ENCODE data around the gene C10orf53.

C10orf53 gene, protein sequence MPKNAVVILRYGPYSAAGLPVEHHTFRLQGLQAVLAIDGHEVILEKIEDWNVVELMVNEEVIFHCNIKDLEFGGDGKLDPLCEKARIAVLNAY
- total RNA-seq, result 0 reads per million in 3 donors

DNA sequence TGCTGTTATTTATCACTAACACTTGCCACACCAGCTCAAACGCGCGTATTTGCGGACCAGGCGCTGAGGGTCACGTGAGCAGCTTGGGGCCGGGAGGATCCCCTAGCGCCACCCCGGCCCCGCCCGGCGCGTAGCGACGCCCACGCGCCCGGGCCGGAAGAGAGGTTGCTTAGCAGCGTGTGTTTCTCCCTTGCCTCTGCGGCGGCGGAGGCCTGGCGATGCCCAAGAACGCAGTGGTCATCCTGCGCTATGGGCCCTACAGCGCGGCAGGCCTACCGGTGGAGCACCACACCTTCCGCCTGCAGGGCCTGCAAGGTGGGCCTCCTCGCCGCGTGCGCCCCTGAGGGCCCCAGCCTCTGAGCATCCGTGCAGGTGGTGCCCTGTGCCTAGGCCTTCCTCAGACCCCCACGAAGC, at the start of gene C10orf53:
Gene C10orf53, plus strand, starts transcription at position 172 of the 414 bp plus-strand sequence. Its CDS starts 47 bp downstream, at position 219.
- no peak within 1 kb of the TSS for H3K4me3 ChIP-seq (ENCODE audit: insufficient read depth, low read depth, low read length, poor library complexity, severe bottlenecking)
- peaks cover 3% of the 10 kb centered on the region for H3K9me3 ChIP-seq (ENCODE audit: control insufficient read depth, low read length)
- H3K27me3 ChIP-seq (replicated peaks; ENCODE audit: control insufficient read depth, insufficient read depth, low read length, poor library complexity, severe bottlenecking), result peaks cover 2% of the 10 kb centered on the region
- no peaks in the 10 kb centered on the region for H3K36me3 ChIP-seq (ENCODE audit: control insufficient read depth, insufficient read depth, low read length)
- no peaks in the 10 kb centered on the region for H3K4me1 ChIP-seq (ENCODE audit: control insufficient read depth, insufficient read depth, low read length, poor library complexity, severe bottlenecking)
- no peak for DNase-seq
- no peak within 1 kb of the TSS for H3K27ac ChIP-seq (ENCODE audit: insufficient read depth, low read length, poor library complexity, severe bottlenecking)

DNA sequence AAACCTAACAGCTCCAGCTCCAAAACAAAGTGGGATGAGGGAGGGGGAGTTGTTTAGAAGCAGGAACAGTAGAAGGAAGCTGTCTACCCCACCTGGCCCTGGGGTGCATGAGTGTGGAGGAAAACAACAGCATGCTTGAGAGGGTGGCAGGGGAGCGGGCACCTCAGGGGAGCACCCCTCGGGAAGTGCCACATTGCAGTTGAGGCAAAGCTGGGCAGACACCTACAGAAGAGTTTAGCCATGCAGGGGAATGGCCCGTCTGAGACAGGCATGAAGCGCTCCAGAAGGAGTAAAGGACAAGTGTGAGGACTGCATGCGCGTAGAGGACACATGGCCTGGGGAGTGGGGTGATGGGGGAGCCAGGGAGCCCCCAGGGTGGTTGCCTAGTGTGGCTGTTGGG, 47.5 kb upstream of the C10orf53 start:
- Histone ChIP-seq H3K27me3 (replicated peaks; ENCODE audit: control insufficient read depth, insufficient read depth, low read length, poor library complexity, severe bottlenecking) (no peaks in the 10 kb centered on the region), H3K27ac (ENCODE audit: insufficient read depth, low read length, poor library complexity, severe bottlenecking) (no peak overlapping the region), H3K4me3 (ENCODE audit: insufficient read depth, low read depth, low read length, poor library complexity, severe bottlenecking) (no peak overlapping the region), H3K36me3 (ENCODE audit: control insufficient read depth, insufficient read depth, low read length) (no peaks in the 10 kb centered on the region), H3K9me3 (ENCODE audit: control insufficient read depth, low read length) (no peaks in the 10 kb centered on the region), H3K4me1 (ENCODE audit: control insufficient read depth, insufficient read depth, low read length, poor library complexity, severe bottlenecking) (no peaks in the 10 kb centered on the region)
- DNase-seq, result no peak

DNA sequence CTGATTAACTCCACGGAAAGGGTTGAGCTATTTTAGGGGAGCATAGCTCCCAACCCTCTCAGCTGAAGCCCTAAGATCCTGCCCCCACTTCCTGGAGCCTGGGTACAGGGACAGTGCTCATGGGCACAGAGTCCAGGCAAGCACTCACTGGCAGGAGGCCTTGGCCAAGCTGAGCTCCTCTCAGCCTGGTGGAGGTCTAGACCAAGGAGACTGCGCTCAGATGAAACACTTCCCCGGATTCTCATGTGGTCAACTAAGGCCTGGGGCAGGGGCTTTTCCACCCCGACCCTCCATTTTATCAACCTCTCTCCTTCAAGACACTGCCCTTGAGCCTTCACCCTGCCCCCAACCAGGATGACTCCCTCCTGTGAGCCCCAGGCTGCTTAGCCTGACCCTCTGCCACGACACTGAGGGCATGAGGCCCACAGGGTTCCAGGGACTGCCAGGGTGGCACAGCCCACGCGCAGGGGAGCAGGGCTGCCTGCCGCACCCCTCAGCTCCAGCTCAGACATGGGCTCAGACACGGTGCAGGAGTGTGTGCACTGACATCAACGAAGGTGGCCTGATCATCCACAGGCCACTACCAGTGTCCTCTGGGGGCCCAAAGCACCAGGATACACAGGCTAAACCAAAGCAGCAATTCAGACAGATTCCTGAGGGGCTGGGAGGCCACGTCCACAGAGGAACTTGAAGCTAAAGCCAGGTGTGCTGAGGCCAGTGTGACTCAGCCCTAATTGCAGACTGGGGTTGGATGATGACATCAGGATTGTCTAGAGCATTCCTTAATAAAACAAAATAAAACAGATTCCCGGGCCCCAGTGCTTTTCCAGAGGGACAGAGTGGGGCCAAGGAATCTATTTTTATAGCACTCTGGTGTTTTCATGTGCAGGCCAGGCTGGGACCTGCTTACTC, 46.8 kb upstream of the C10orf53 start:
- DNase-seq, result no peak
- H3K27ac ChIP-seq (ENCODE audit: insufficient read depth, low read length, poor library complexity, severe bottlenecking), result no peak overlapping the region
- H3K4me3 ChIP-seq (ENCODE audit: insufficient read depth, low read depth, low read length, poor library complexity, severe bottlenecking), result no peak overlapping the region
- no peaks in the 10 kb centered on the region for H3K9me3 ChIP-seq (ENCODE audit: control insufficient read depth, low read length)
- H3K4me1 ChIP-seq (ENCODE audit: control insufficient read depth, insufficient read depth, low read length, poor library complexity, severe bottlenecking), result no peaks in the 10 kb centered on the region
- no peaks in the 10 kb centered on the region for H3K36me3 ChIP-seq (ENCODE audit: control insufficient read depth, insufficient read depth, low read length)
- no peaks in the 10 kb centered on the region for H3K27me3 ChIP-seq (replicated peaks; ENCODE audit: control insufficient read depth, insufficient read depth, low read length, poor library complexity, severe bottlenecking)

DNA sequence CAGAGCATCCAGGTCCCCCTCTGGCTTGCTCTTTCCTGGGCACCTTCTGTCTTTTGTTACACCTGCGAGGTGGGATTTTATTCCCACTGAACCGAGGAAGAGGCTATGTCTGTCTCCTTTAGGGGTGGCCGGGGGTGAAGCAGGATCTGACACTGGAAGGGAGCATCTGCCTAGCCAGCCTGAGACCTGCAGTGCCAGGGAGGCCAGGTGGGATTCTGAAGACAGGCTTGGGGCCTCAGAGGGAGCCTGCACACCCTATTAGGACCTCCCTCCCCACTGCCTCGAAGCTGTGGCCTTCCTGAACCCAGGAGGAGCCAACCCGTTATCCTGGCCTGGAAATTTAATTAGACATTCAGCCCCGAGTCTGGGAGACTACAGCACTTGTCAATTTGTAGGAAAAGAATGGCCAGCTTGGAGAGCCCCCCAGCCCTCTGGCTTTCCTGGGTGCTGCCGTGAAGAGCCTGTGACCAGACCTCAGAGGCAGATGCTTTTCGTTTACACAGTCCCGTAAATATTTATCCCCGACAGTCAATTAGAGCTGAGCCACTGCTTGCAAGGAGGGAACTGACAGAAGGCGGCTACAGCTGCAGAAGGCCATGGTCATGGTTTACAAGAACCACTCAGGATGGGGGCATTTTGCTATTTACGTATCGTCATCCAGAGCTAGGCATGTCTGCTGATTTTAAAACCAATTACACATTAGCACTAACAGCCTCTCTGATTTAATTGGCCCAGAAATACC, 46.0 kb upstream of the C10orf53 start:
- Histone ChIP-seq H3K4me1 (ENCODE audit: control insufficient read depth, insufficient read depth, low read length, poor library complexity, severe bottlenecking) (no peaks in the 10 kb centered on the region), H3K27me3 (replicated peaks; ENCODE audit: control insufficient read depth, insufficient read depth, low read length, poor library complexity, severe bottlenecking) (no peaks in the 10 kb centered on the region), H3K27ac (ENCODE audit: insufficient read depth, low read length, poor library complexity, severe bottlenecking) (no peak overlapping the region), H3K9me3 (ENCODE audit: control insufficient read depth, low read length) (no peaks in the 10 kb centered on the region), H3K36me3 (ENCODE audit: control insufficient read depth, insufficient read depth, low read length) (no peaks in the 10 kb centered on the region), H3K4me3 (ENCODE audit: insufficient read depth, low read depth, low read length, poor library complexity, severe bottlenecking) (no peak overlapping the region)
- no peak for DNase-seq

DNA sequence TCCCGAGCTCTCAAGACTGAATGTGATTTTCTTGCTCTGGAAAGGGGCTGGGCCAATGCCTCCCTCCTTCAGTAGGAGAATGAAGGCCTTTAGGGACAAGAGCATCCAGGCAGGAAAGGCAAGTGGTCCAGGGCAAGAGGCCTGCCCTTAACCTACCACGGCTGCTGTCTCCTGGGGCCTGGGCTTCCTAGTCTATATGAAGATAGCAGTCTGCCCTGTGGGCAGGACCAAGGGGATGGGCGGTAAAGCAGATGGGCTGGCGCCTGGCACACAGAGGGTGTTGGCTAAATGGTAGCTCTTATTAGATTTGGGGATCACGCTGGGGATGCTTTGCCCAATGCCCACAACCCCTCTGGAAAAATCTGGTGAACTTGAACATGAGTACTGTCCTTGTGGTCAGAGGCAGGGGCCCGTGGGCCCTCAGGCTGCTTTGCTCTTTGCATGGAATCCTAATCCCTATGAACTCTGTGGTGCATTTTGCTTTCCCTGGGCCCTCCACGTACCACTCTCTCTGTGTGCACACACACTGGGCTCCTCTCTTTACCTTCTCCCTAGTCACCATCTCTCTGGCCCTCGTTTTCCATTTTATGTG, 45.3 kb upstream of the C10orf53 start:
- no peak for DNase-seq
- no peaks in the 10 kb centered on the region for H3K27me3 ChIP-seq (replicated peaks; ENCODE audit: control insufficient read depth, insufficient read depth, low read length, poor library complexity, severe bottlenecking)
- no peaks in the 10 kb centered on the region for H3K4me1 ChIP-seq (ENCODE audit: control insufficient read depth, insufficient read depth, low read length, poor library complexity, severe bottlenecking)
- no peaks in the 10 kb centered on the region for H3K9me3 ChIP-seq (ENCODE audit: control insufficient read depth, low read length)
- no peaks in the 10 kb centered on the region for H3K36me3 ChIP-seq (ENCODE audit: control insufficient read depth, insufficient read depth, low read length)
- no peak overlapping the region for H3K4me3 ChIP-seq (ENCODE audit: insufficient read depth, low read depth, low read length, poor library complexity, severe bottlenecking)
- no peak overlapping the region for H3K27ac ChIP-seq (ENCODE audit: insufficient read depth, low read length, poor library complexity, severe bottlenecking)

DNA sequence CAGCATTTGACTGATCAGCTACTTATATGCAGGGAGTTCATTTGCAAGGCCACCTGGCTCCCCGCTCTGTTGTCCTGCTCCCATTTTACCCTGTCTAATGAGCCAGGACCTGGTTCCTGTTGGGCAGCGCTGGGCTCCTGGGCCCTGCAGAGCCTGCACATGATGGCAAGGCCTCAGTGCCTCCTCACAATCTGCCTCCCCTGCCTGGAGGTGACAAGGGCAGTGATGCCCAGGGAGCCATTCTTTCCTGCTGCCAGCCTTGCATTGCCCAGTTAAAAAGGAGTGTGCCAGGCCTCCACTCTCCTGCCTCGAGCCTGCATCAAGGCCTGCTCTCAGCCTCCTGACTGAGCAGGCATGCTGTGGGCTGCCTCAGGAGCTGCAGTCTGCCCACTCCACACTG, 37.1 kb upstream of the C10orf53 start:
- Histone ChIP-seq H3K4me3 (ENCODE audit: insufficient read depth, low read depth, low read length, poor library complexity, severe bottlenecking) (no peak overlapping the region), H3K27me3 (replicated peaks; ENCODE audit: control insufficient read depth, insufficient read depth, low read length, poor library complexity, severe bottlenecking) (no peaks in the 10 kb centered on the region), H3K4me1 (ENCODE audit: control insufficient read depth, insufficient read depth, low read length, poor library complexity, severe bottlenecking) (no peaks in the 10 kb centered on the region), H3K9me3 (ENCODE audit: control insufficient read depth, low read length) (no peaks in the 10 kb centered on the region), H3K27ac (ENCODE audit: insufficient read depth, low read length, poor library complexity, severe bottlenecking) (no peak overlapping the region), H3K36me3 (ENCODE audit: control insufficient read depth, insufficient read depth, low read length) (no peaks in the 10 kb centered on the region)
- no peak for DNase-seq

DNA sequence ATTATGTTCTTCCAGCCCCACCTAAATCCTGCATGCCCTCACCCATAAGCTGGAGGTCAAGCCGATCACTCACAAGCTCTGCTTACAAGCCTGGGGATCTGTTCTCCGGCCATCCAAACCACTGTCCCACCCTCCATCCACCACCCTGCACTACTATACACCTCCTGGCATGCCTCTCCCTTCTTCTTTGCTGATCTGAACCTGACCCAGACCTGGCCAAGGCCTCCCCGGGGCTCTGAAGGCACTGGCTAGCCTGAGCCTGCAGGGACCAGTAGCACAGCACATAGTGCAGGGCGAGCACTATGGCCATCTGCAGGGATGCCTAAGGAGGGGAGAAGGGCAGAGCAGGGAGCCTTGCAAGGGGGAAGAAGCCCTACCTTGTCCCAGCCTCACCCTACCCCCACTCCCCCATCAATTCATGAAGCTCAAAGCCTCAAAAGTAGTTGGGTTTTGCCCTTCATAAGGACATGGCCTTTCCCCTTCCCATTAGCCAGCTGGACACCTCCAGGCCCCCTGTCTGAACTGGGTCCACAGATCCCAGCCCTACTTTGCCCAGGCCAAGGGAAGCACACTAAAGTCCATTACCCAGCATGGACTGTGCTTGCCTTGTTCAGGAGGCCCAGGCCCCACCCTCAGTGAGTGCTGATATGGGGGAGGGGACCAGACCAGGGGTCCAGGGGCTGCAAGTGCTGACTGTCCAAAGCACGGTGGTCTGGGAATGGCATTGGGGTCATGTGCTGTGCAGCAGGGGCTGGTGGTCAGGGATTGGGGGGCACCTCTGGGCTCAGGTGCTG, 36.0 kb upstream of the C10orf53 start:
- no peaks in the 10 kb centered on the region for H3K9me3 ChIP-seq (ENCODE audit: control insufficient read depth, low read length)
- H3K4me1 ChIP-seq (ENCODE audit: control insufficient read depth, insufficient read depth, low read length, poor library complexity, severe bottlenecking), result no peaks in the 10 kb centered on the region
- H3K4me3 ChIP-seq (ENCODE audit: insufficient read depth, low read depth, low read length, poor library complexity, severe bottlenecking), result no peak overlapping the region
- no peak overlapping the region for H3K27ac ChIP-seq (ENCODE audit: insufficient read depth, low read length, poor library complexity, severe bottlenecking)
- H3K36me3 ChIP-seq (ENCODE audit: control insufficient read depth, insufficient read depth, low read length), result no peaks in the 10 kb centered on the region
- no peaks in the 10 kb centered on the region for H3K27me3 ChIP-seq (replicated peaks; ENCODE audit: control insufficient read depth, insufficient read depth, low read length, poor library complexity, severe bottlenecking)
- no peak for DNase-seq

DNA sequence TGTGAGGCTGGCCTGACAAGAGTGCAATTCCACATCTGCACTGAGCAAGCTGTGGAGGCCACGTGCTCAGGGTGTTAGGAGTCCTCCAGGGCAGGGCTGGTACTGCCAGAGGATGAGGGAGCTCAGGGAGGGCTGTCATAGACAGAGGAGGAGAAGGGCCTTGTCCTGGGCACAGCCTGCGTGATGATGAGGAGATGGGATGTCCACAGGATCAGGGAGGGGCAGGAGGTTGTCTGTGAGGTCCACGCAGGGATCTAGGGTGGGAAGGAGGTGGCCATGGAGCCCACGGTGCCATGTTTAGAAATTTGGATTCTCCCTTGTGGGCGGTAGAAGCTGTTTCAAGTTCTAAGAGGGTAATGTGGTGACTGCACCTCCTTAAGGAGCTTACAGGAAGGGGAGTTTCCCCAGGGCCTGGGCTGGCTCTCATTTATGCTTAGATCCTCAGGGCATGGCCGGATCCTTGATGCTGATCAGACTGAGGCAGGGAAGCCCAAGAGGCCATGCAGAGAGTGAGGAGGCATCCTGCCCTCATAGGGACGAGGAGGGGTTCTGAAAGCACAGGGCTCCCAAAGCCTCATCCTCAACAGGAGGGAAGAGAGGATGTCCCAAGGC, 35.3 kb upstream of the C10orf53 start:
- H3K9me3 ChIP-seq (ENCODE audit: control insufficient read depth, low read length), result no peaks in the 10 kb centered on the region
- H3K27ac ChIP-seq (ENCODE audit: insufficient read depth, low read length, poor library complexity, severe bottlenecking), result no peak overlapping the region
- no peaks in the 10 kb centered on the region for H3K36me3 ChIP-seq (ENCODE audit: control insufficient read depth, insufficient read depth, low read length)
- no peaks in the 10 kb centered on the region for H3K27me3 ChIP-seq (replicated peaks; ENCODE audit: control insufficient read depth, insufficient read depth, low read length, poor library complexity, severe bottlenecking)
- no peaks in the 10 kb centered on the region for H3K4me1 ChIP-seq (ENCODE audit: control insufficient read depth, insufficient read depth, low read length, poor library complexity, severe bottlenecking)
- no peak overlapping the region for H3K4me3 ChIP-seq (ENCODE audit: insufficient read depth, low read depth, low read length, poor library complexity, severe bottlenecking)
- no peak for DNase-seq

DNA sequence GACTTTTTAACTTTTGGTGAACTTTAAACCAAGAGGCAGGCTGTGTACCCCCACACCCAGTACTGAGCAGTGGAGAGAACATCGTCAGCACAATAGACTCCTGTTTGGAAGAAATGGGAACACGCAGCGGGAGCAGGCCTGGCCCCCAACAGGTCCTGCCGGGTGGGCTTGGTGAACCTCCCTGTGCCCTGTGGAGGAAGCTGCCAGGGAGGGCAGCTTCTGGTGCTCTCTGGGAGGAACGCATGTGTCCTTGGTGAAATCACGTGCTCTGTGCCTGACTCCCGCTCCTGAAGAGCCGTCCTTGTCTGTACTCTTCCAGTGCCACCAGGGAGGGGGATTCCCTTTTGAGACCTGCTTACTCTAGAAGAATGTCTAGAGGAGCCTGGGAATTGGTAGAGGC, 34.0 kb upstream of the C10orf53 start:
- H3K27me3 ChIP-seq (replicated peaks; ENCODE audit: control insufficient read depth, insufficient read depth, low read length, poor library complexity, severe bottlenecking), result no peaks in the 10 kb centered on the region
- H3K9me3 ChIP-seq (ENCODE audit: control insufficient read depth, low read length), result no peaks in the 10 kb centered on the region
- H3K27ac ChIP-seq (ENCODE audit: insufficient read depth, low read length, poor library complexity, severe bottlenecking), result no peak overlapping the region
- no peak for DNase-seq
- no peaks in the 10 kb centered on the region for H3K4me1 ChIP-seq (ENCODE audit: control insufficient read depth, insufficient read depth, low read length, poor library complexity, severe bottlenecking)
- H3K4me3 ChIP-seq (ENCODE audit: insufficient read depth, low read depth, low read length, poor library complexity, severe bottlenecking), result no peak overlapping the region
- no peaks in the 10 kb centered on the region for H3K36me3 ChIP-seq (ENCODE audit: control insufficient read depth, insufficient read depth, low read length)
